HCT116 (cell line): ENCODE data around the gene EPN1. TPM values are rescaled to one million over a fixed set of nuclear protein-coding genes. Genes with fewer than 3 reads are reported as not detected.

Source experiments
- ATAC-seq: fragments of 200-7000 bp; cut with Tn5 transposase; 2 replicates; pipeline ENCODE4 v1.9.1; 2020; ENCODE audit warnings: mild to moderate bottlenecking, moderate library complexity
- BruUV-seq: library from RNA; stranded (reverse); fragments of 400-500 nt; replicated peaks from 2 replicates; lab custom pipeline; 2021; lab: Mats Ljungman, UMichigan
- CTCF ChIA-PET: fragments of 300-600 bp; sonication (Branson Sonifier 250); formaldehyde crosslinking; loops from one replicate; lab custom pipeline; 2021; ENCODE audit warnings: antibody characterized with exemption; lab: Charles Lee
- POLR2A ChIA-PET: fragments of 300-600, 350-600 bp; sonication (Branson Sonifier 250); formaldehyde crosslinking; loops from one replicate; lab custom pipeline; 2021; ENCODE audit warnings: antibody characterized with exemption; lab: Charles Lee
- RAD21 ChIA-PET, 2 experiments: fragments of 300-600 bp; sonication (Branson Sonifier 250); formaldehyde crosslinking; loops; one replicate each; lab custom pipeline; 2023; ENCODE audit warnings: low total read pairs in 2 of 2; ENCODE audit not compliant: uncharacterized antibody in 2 of 2, unreplicated experiment in 2 of 2, low non-redundant PET in 1 of 2; lab: Charles Lee
- DNase-seq: peaks from one replicate; pipeline ENCODE4 v3.0.0-alpha.2; 2010; ENCODE audit warnings: low read depth, low spot score
- H2AFZ ChIP-seq: fragments of 200-600 bp; shearing (Covaris generic), sonication (generic); 2 replicates; pipeline ENCODE4 v1.6.1; 2017; ENCODE audit warnings: low read depth, mixed run types, mixed read lengths, antibody characterized with exemption, low read length; ENCODE audit not compliant: poor library complexity, severe bottlenecking
- H3K27ac ChIP-seq: 2 replicates; pipeline ENCODE4 v1.5.1; 2012; ENCODE audit warnings: low read depth, low read length
- H3K27me3 ChIP-seq: fragments of 200-600 bp; sonication (generic); 2 replicates; pipeline ENCODE4 v1.6.1; 2016; ENCODE audit warnings: mixed run types, low read length, mixed read lengths; ENCODE audit not compliant: insufficient read depth
- H3K36me3 ChIP-seq, 2 experiments: fragments of 200-500 bp in 1 of 2; fragments of 200-600 bp in 1 of 2; sonication (Bioruptor generic) in 1 of 2; sonication (generic) in 1 of 2; 2 replicates each; pipeline versions ENCODE4 v1.5.1 to v1.6.1; 2014 to 2016; ENCODE audit warnings: low read length in 2 of 2, inconsistent platforms in 1 of 2, mixed read lengths in 1 of 2, mixed run types in 1 of 2; ENCODE audit not compliant: insufficient read depth in 2 of 2, control insufficient read depth in 1 of 2
- H3K4me1 ChIP-seq, 2 experiments: fragments of 200-600 bp in 1 of 2; sonication (generic) in 1 of 2; 2 replicates each; pipeline versions ENCODE4 v1.5.1 to v1.6.1; 2012 to 2017; ENCODE audit warnings: low read length in 2 of 2, inconsistent platforms in 1 of 2, mild to moderate bottlenecking in 1 of 2, mixed read lengths in 1 of 2, mixed run types in 1 of 2, moderate library complexity in 1 of 2; ENCODE audit not compliant: insufficient read depth in 2 of 2, control insufficient read depth in 1 of 2
- H3K4me2 ChIP-seq: fragments of 200-600 bp; sonication (generic); 2 replicates; pipeline ENCODE4 v1.6.1; 2017; ENCODE audit warnings: mixed run types, low read length, mixed read lengths
- H3K4me3 ChIP-seq, 2 experiments: fragments of 200-600 bp in 1 of 2; sonication (generic) in 1 of 2; replicated peaks in 1 of 2; 2 replicates each; pipeline ENCODE4 v1.5.1; 2011 to 2016; ENCODE audit warnings: low read length in 2 of 2, control low read depth in 1 of 2, low read depth in 1 of 2, mild to moderate bottlenecking in 1 of 2, mixed read lengths in 1 of 2, mixed run types in 1 of 2
- H3K79me2 ChIP-seq: fragments of 200-600 bp; sonication (generic); 2 replicates; pipeline ENCODE4 v1.6.1; 2017; ENCODE audit warnings: mild to moderate bottlenecking, mixed run types, low read length, moderate library complexity, mixed read lengths; ENCODE audit not compliant: insufficient read depth
- H3K9ac ChIP-seq: fragments of 200-600 bp; sonication (generic); 2 replicates; pipeline ENCODE4 v1.6.1; 2016; ENCODE audit warnings: low read length, mixed read lengths
- H3K9me2 ChIP-seq: fragments of 200-600 bp; sonication (generic), shearing (Covaris generic); 2 replicates; pipeline ENCODE4 v1.6.1; 2017; ENCODE audit warnings: mixed run types, mild to moderate bottlenecking, moderate library complexity; ENCODE audit not compliant: insufficient read depth
- H3K9me3 ChIP-seq, 2 experiments: fragments of 200-500 bp in 1 of 2; fragments of 200-600 bp in 1 of 2; sonication (Bioruptor generic) in 1 of 2; sonication (generic) in 1 of 2; 2 replicates each; pipeline ENCODE4 v1.6.1; 2014 to 2017; ENCODE audit warnings: low read length in 2 of 2, mixed read lengths in 2 of 2, inconsistent platforms in 1 of 2, low read depth in 1 of 2, mild to moderate bottlenecking in 1 of 2, mixed run types in 1 of 2, moderate library complexity in 1 of 2; ENCODE audit not compliant: control insufficient read depth in 1 of 2, insufficient read depth in 1 of 2
- H4K20me1 ChIP-seq: fragments of 200-600 bp; sonication (generic), shearing (Covaris generic); 2 replicates; pipeline ENCODE4 v1.6.1; 2017; ENCODE audit warnings: mixed run types, mild to moderate bottlenecking, moderate library complexity; ENCODE audit not compliant: insufficient read depth
- CBX3 ChIP-seq: IDR thresholded peaks from 2 replicates; pipeline ENCODE4 v1.6.1; 2012; ENCODE audit warnings: low read depth
- EZH2phosphoT487 ChIP-seq: fragments of 200-600 bp; IDR thresholded peaks from 2 replicates; pipeline ENCODE4 v1.6.1; 2018; ENCODE audit warnings: antibody characterized with exemption, borderline replicate concordance
- POLR2A ChIP-seq: IDR thresholded peaks from 2 replicates; pipeline ENCODE4 v1.7.0; 2011; ENCODE audit warnings: borderline replicate concordance; ENCODE audit not compliant: insufficient read depth, insufficient read length; ENCODE audit errors: extremely low read depth
- POLR2AphosphoS5 ChIP-seq: IDR thresholded peaks from 2 replicates; pipeline ENCODE4 v1.6.1; 2011; ENCODE audit warnings: mild to moderate bottlenecking, low read depth, low read length, moderate library complexity
- intact Hi-C: fragments of 100-400 bp; cut with micrococcal nuclease; formaldehyde crosslinking; loops from 2 replicates; pipeline ENCODE4 v1.10.0; 2022
- total RNA-seq: library from RNA; stranded (reverse); gene quantifications from one replicate; pipeline ENCODE4 v1.2.1, GENCODE V29; 2021; ENCODE audit not compliant: unreplicated experiment
- TF ChIP-seq, protein P1 (sequence below), 3 experiments: fragments of 200-600 bp in 1 of 3; sonication (generic) in 1 of 3; IDR thresholded peaks in 2 of 3; conservative IDR thresholded peaks in 1 of 3; 2 replicates each; pipeline ENCODE4 v1.5.1; 2012 to 2017; ENCODE audit warnings: low read depth in 2 of 3, low read length in 2 of 3, antibody characterized with exemption in 1 of 3, borderline replicate concordance in 1 of 3, control low read depth in 1 of 3, mild to moderate bottlenecking in 1 of 3, mixed read lengths in 1 of 3, mixed run types in 1 of 3, moderate library complexity in 1 of 3; ENCODE audit not compliant: insufficient read depth in 1 of 3
- TF ChIP-seq, protein P2 (sequence below): IDR thresholded peaks from 2 replicates; pipeline ENCODE4 v1.6.1; 2012; ENCODE audit warnings: low read depth
- TF ChIP-seq, protein P3 (sequence below): IDR thresholded peaks from 2 replicates; pipeline ENCODE4 v1.6.1; 2012

The EPN1 gene
- total RNA-seq, 1 experiment from 2014 or later = 122 TPM

DNA sequence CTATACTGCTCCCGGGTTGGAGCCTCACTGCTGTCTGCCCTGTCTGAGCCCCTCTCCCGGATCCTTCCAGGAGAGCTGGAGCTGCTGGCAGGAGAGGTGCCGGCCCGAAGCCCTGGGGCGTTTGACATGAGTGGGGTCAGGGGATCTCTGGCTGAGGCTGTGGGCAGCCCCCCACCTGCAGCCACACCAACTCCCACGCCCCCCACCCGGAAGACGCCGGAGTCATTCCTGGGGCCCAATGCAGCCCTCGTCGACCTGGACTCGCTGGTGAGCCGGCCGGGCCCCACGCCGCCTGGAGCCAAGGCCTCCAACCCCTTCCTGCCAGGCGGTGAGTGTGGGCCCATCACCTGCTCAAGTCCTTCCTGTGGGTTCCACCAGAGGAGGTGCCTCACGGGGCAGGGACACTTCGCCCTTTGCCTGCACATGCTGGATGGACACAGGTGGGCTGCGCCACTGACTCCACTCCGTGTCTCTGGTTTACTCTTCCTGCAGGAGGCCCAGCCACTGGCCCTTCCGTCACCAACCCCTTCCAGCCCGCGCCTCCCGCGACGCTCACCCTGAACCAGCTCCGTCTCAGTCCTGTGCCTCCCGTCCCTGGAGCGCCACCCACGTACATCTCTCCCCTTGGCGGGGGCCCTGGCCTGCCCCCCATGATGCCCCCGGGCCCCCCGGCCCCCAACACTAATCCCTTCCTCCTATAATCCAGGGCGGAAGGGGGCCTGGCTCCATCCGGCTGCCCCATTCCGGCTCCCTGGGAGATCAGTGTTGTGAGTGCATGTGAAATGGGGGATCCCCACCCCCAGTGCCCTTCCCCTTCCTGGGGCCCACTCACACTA is 19.8 kb downstream of the EPN1 start:
- Histone ChIP-seq H3K9me3 (no peaks in the 10 kb centered on the region), H3K36me3 (peaks cover 29 to 32% of the 10 kb centered on the region in 2 experiments; a peak in 3 of 4 replicates), H3K27ac (no peak overlapping the region), H3K9ac (no peak overlapping the region), H3K79me2 (no peaks in the 10 kb centered on the region), H3K4me2 (no peak overlapping the region), H3K4me3 (no peak overlapping the region), H3K4me1 (no peaks in the 10 kb centered on the region), H4K20me1 (no peaks in the 10 kb centered on the region), H3K27me3 (no peaks in the 10 kb centered on the region), H2AFZ (no peak overlapping the region), H3K9me2 (no peaks in the 10 kb centered on the region)
- intact Hi-C loops = no loop called here
- DNase-seq = no peak
- no TSS peak for BruUV-seq
- RAD21 ChIA-PET = no interaction called here
- CTCF ChIA-PET = no interaction called here
- TF ChIP-seq POLR2AphosphoS5 = no peak
- TF ChIP-seq POLR2A = no peak
- no peak for TF ChIP-seq CBX3
- TF ChIP-seq, protein P1, sequence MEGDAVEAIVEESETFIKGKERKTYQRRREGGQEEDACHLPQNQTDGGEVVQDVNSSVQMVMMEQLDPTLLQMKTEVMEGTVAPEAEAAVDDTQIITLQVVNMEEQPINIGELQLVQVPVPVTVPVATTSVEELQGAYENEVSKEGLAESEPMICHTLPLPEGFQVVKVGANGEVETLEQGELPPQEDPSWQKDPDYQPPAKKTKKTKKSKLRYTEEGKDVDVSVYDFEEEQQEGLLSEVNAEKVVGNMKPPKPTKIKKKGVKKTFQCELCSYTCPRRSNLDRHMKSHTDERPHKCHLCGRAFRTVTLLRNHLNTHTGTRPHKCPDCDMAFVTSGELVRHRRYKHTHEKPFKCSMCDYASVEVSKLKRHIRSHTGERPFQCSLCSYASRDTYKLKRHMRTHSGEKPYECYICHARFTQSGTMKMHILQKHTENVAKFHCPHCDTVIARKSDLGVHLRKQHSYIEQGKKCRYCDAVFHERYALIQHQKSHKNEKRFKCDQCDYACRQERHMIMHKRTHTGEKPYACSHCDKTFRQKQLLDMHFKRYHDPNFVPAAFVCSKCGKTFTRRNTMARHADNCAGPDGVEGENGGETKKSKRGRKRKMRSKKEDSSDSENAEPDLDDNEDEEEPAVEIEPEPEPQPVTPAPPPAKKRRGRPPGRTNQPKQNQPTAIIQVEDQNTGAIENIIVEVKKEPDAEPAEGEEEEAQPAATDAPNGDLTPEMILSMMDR (IDR thresholded peaks at IDR 0.05 in 2 of 3, conservative IDR thresholded peaks at IDR 0.05 in 1 of 3; ENCODE audit: borderline replicate concordance in 1 of 3, insufficient read depth in 1 of 3, low read depth in 2 of 3, low read length in 2 of 3) = no peak
- TF ChIP-seq, protein P2, sequence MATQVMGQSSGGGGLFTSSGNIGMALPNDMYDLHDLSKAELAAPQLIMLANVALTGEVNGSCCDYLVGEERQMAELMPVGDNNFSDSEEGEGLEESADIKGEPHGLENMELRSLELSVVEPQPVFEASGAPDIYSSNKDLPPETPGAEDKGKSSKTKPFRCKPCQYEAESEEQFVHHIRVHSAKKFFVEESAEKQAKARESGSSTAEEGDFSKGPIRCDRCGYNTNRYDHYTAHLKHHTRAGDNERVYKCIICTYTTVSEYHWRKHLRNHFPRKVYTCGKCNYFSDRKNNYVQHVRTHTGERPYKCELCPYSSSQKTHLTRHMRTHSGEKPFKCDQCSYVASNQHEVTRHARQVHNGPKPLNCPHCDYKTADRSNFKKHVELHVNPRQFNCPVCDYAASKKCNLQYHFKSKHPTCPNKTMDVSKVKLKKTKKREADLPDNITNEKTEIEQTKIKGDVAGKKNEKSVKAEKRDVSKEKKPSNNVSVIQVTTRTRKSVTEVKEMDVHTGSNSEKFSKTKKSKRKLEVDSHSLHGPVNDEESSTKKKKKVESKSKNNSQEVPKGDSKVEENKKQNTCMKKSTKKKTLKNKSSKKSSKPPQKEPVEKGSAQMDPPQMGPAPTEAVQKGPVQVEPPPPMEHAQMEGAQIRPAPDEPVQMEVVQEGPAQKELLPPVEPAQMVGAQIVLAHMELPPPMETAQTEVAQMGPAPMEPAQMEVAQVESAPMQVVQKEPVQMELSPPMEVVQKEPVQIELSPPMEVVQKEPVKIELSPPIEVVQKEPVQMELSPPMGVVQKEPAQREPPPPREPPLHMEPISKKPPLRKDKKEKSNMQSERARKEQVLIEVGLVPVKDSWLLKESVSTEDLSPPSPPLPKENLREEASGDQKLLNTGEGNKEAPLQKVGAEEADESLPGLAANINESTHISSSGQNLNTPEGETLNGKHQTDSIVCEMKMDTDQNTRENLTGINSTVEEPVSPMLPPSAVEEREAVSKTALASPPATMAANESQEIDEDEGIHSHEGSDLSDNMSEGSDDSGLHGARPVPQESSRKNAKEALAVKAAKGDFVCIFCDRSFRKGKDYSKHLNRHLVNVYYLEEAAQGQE = no peak
- TF ChIP-seq, protein P3, sequence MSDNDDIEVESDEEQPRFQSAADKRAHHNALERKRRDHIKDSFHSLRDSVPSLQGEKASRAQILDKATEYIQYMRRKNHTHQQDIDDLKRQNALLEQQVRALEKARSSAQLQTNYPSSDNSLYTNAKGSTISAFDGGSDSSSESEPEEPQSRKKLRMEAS = no peak
- TF ChIP-seq EZH2phosphoT487 = no peak
- ATAC-seq = no peak
- POLR2A ChIA-PET = no interaction called here
